ENCODE results near the gene LHX4. TPM values are rescaled to one million over a fixed set of nuclear protein-coding genes. Genes with fewer than 3 reads are reported as not detected.

The LHX4 gene
- total and polyA plus RNA-seq, 10 of the 15 experiments (the other 5 are each of a cell fraction or from before 2014, with no cell fraction given) = 0.05 to 0.80 (median 0.32) TPM; not detected in 6

DNA sequence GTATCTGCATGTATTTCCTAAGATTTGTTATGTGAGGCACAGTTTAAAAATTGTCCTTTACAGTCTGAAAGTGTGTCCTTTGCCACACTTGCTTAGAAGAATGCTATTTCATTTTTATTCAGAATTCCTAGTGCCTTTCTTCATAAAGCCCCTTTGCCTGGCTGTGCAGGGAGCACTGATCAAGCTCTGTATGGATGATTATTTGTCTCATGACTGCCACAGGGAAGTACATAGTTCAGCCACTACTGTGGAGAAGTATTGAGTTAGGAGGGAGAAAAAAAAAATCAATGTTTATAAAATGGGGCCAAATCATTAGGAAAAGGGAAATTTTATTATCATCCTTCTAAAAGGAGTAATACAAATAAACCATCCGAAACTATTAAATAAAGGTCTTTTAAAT lies 51.4 kb downstream of the LHX4 start:
- ChIA-PET RAD21 (ENCODE audit: unreplicated experiment) (interaction anchor here (1.6 kb wide), 1 partner anchor 28 kb away, joined by 3 read pairs; no protein-coding TSS in a partner anchor), CTCF (no interaction called here), POLR2A (no interaction called here), SMC1A (ENCODE audit: uncharacterized antibody, unreplicated experiment) (interaction anchor here (0.6 to 1.8 kb wide), 2 partner anchors 9 to 1982 kb away, joined by 3 to 6 read pairs; no protein-coding TSS in a partner anchor)
- H4K20me1 ChIP-seq (ENCODE audit: control insufficient read depth, insufficient read depth) = no peaks in the 10 kb centered on the region
- 82% methylated on average over 1 of the region's 1 CpG for WGBS (ENCODE audit: insufficient coverage, insufficient replicate concordance, low lambda C conversion rate, missing lambda C conversion rate)
- H3K79me2 ChIP-seq (ENCODE audit: control insufficient read depth, insufficient read depth, low read length) = no peaks in the 10 kb centered on the region
- intact Hi-C loops (cut with micrococcal nuclease; ENCODE audit: unreplicated experiment) = no loop called here
- TF ChIP-seq PML (IDR thresholded peaks at IDR 0.05; ENCODE audit: low read length) = no peak
- TF ChIP-seq ZSCAN29 (IDR thresholded peaks at IDR 0.05) = no peak
- no peak for TF ChIP-seq EED (IDR thresholded peaks at IDR 0.05; ENCODE audit: low read depth)
- TF ChIP-seq RAD51 (IDR thresholded peaks at IDR 0.05) = no peak
- TF ChIP-seq, protein P1, sequence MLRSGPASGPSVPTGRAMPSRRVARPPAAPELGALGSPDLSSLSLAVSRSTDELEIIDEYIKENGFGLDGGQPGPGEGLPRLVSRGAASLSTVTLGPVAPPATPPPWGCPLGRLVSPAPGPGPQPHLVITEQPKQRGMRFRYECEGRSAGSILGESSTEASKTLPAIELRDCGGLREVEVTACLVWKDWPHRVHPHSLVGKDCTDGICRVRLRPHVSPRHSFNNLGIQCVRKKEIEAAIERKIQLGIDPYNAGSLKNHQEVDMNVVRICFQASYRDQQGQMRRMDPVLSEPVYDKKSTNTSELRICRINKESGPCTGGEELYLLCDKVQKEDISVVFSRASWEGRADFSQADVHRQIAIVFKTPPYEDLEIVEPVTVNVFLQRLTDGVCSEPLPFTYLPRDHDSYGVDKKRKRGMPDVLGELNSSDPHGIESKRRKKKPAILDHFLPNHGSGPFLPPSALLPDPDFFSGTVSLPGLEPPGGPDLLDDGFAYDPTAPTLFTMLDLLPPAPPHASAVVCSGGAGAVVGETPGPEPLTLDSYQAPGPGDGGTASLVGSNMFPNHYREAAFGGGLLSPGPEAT (IDR thresholded peaks at IDR 0.05; ENCODE audit: low read depth) = no peak
- TF ChIP-seq NFIC (IDR thresholded peaks at IDR 0.05; ENCODE audit: low read depth, low read length) = no peak
- TF ChIP-seq FOXM1 (IDR thresholded peaks at IDR 0.05; ENCODE audit: low read depth, low read length) = no peak
- no peak for TF ChIP-seq BHLHE40 (IDR thresholded peaks at IDR 0.05; ENCODE audit: borderline replicate concordance in 1 of 2, low read depth in 2 of 2, low read length in 1 of 2)
- TF ChIP-seq, protein P2, sequence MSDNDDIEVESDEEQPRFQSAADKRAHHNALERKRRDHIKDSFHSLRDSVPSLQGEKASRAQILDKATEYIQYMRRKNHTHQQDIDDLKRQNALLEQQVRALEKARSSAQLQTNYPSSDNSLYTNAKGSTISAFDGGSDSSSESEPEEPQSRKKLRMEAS (IDR thresholded peaks at IDR 0.05; ENCODE audit: low read depth, low read length) = no peak
- TF ChIP-seq YY1 (IDR thresholded peaks at IDR 0.05; ENCODE audit: low read depth, low read length) = no peak
- no TSS peak for BruUV-seq (replicated peaks)
- H3K27ac ChIP-seq (ENCODE audit: control insufficient read depth, insufficient read depth) = no peak overlapping the region
- H3K4me1 ChIP-seq (ENCODE audit: control insufficient read depth, insufficient read depth, low read length) = no peaks in the 10 kb centered on the region; the same call in 1 of the 2 replicates
- no peaks in the 10 kb centered on the region for H3K27me3 ChIP-seq (replicated peaks in 1 of 2; ENCODE audit: control insufficient read depth in 2 of 2, insufficient read depth in 2 of 2, low read length in 1 of 2)
- DNase-seq (ENCODE audit: low read depth, low spot score) (no peak), ATAC-seq (0 out of 3 replicates have a peak, but pooled peaks have one; percentile 27), FAIRE-seq (no peak)
- H3K9me3 ChIP-seq (replicated peaks; ENCODE audit: control insufficient read depth, insufficient read depth, low read length) = no peaks in the 10 kb centered on the region
- no peak overlapping the region for H3K4me2 ChIP-seq (ENCODE audit: control insufficient read depth, insufficient read depth)
- H3K9ac ChIP-seq (ENCODE audit: control insufficient read depth, insufficient read depth, low read length) = no peak overlapping the region
- in situ Hi-C loops (cut with MboI) = no loop called here
- H3K4me3 ChIP-seq = no peak overlapping the region
- no peak overlapping the region for H2AFZ ChIP-seq (ENCODE audit: control insufficient read depth, low read depth, low read length)
- peaks cover 0 to 2% of the 10 kb centered on the region in 2 experiments; a peak in 2 of 4 replicates for H3K36me3 ChIP-seq (ENCODE audit: control insufficient read depth in 2 of 2, insufficient read depth in 2 of 2, low read length in 1 of 2)
